Ovary (tissue), 3 donors: ENCODE measurements around the gene LDB2.

Experiments used
- EP300 ChIP-seq: sonication (generic); formaldehyde crosslinking; IDR thresholded peaks from one replicate; pipeline ENCODE4 v1.6.1; 2017; ENCODE audit warnings: antibody characterized with exemption
- POLR2A ChIP-seq: fragments of 450-650 bp; IDR thresholded peaks from one replicate; pipeline ENCODE4 v1.6.1; 2017; ENCODE audit warnings: antibody characterized with exemption, mild to moderate bottlenecking, moderate library complexity
- TF ChIP-seq, protein P1 (sequence below), 3 donors: fragments of 450-650 bp in 2 of 3; fragments of 200-600 bp in 1 of 3; IDR thresholded peaks; one replicate each; pipeline versions ENCODE4 v1.5.1 to v1.8.0; 2016 to 2022; ENCODE audit warnings: antibody characterized with exemption in 3 of 3, mild to moderate bottlenecking in 1 of 3
- donor health status: DM: no; HTN: no; CAD: no.

GRCh38 chr4:16750216-16750615 is 148.2 kb downstream of the LDB2 start:
- TF ChIP-seq EP300 (no peak), POLR2A (no peak)
- TF ChIP-seq, protein P1, sequence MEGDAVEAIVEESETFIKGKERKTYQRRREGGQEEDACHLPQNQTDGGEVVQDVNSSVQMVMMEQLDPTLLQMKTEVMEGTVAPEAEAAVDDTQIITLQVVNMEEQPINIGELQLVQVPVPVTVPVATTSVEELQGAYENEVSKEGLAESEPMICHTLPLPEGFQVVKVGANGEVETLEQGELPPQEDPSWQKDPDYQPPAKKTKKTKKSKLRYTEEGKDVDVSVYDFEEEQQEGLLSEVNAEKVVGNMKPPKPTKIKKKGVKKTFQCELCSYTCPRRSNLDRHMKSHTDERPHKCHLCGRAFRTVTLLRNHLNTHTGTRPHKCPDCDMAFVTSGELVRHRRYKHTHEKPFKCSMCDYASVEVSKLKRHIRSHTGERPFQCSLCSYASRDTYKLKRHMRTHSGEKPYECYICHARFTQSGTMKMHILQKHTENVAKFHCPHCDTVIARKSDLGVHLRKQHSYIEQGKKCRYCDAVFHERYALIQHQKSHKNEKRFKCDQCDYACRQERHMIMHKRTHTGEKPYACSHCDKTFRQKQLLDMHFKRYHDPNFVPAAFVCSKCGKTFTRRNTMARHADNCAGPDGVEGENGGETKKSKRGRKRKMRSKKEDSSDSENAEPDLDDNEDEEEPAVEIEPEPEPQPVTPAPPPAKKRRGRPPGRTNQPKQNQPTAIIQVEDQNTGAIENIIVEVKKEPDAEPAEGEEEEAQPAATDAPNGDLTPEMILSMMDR (IDR thresholded peaks at IDR 0.05): no peak
